Measurements from ENCODE around the gene PGM5. TPM values are rescaled to one million over a fixed set of nuclear protein-coding genes. Genes with fewer than 3 reads are reported as not detected.

Gene PGM5
- total and polyA plus RNA-seq, 2 experiments from 2014 or later, result not detected

DNA sequence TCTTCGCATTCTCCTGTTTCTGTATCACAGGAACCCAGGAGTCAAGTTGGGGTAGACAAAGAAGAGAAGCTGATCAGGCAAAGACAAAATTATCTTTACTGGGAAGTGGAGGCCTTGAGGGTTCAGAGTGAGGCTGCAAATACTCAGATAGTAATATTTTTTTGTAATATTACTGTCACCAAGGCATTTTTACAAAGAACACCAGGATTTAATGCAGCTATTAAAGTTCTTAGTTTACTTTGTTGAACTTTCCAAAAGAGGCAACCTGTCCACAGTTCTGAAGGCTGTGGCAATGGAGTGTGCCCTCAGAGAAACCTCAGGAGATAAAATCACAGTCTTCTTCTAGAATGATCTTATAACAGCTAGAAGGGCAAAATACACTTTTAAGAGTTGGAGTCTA is 74.9 kb downstream of the PGM5 start:
- H3K36me3 ChIP-seq (ENCODE audit: insufficient read depth), result no peaks in the 10 kb centered on the region
- H3K36me3 Mint-ChIP-seq (ENCODE audit: low read depth), result no peaks in the 10 kb centered on the region
- H3K4me1 ChIP-seq (ENCODE audit: insufficient read depth), result no peaks in the 10 kb centered on the region
- no peak overlapping the region for H3K4me2 ChIP-seq
- H3K9me3 Mint-ChIP-seq, result no peaks in the 10 kb centered on the region
- no peaks in the 10 kb centered on the region for H3K79me2 ChIP-seq (replicated peaks; ENCODE audit: insufficient read depth)
- ATAC-seq, result no peak
- peak overlapping the region; percentile 6; the same call in 1 of the 2 replicates for H2AFZ ChIP-seq
- no peaks in the 10 kb centered on the region for H3F3A ChIP-seq (replicated peaks; ENCODE audit: low read depth)
- no peak overlapping the region for H3K27ac Mint-ChIP-seq
- H3K4me3 Mint-ChIP-seq, result no peak overlapping the region
- H3K27ac ChIP-seq (ENCODE audit: low read depth), result no peak overlapping the region
- no peak for DNase-seq (ENCODE audit: low spot score)
- H3K27me3 ChIP-seq (ENCODE audit: insufficient read depth), result no peaks in the 10 kb centered on the region
- no peak overlapping the region for H3K4me3 ChIP-seq
- TF ChIP-seq ETS1 (IDR thresholded peaks at IDR 0.05), result no peak
- no peak for TF ChIP-seq ZNF331 (CRISPR knock-in tag; IDR thresholded peaks at IDR 0.05; ENCODE audit: low read depth)
- TF ChIP-seq NANOG (IDR thresholded peaks at IDR 0.05; ENCODE audit: borderline replicate concordance), result no peak
- no peak for TF ChIP-seq REST (IDR thresholded peaks at IDR 0.05; ENCODE audit: unreplicated experiment)
- no peak for TF ChIP-seq EZH2phosphoT487 (IDR thresholded peaks at IDR 0.05; ENCODE audit: unreplicated experiment)
- no peak for TF ChIP-seq ZNF462 (CRISPR knock-in tag; IDR thresholded peaks at IDR 0.05)
- no peak for TF ChIP-seq ZNF114 (CRISPR knock-in tag; IDR thresholded peaks at IDR 0.05)
- TF ChIP-seq STAT1 (IDR thresholded peaks at IDR 0.05; ENCODE audit: unreplicated experiment), result no peak
- no peak for TF ChIP-seq POLR2AphosphoS5 (IDR thresholded peaks at IDR 0.05; ENCODE audit: low read depth)
- TF ChIP-seq EZH2 (IDR thresholded peaks at IDR 0.05; ENCODE audit: low read depth, unreplicated experiment), result no peak
- TF ChIP-seq JUNB (IDR thresholded peaks at IDR 0.05; ENCODE audit: unreplicated experiment), result no peak
- TF ChIP-seq, protein P1, sequence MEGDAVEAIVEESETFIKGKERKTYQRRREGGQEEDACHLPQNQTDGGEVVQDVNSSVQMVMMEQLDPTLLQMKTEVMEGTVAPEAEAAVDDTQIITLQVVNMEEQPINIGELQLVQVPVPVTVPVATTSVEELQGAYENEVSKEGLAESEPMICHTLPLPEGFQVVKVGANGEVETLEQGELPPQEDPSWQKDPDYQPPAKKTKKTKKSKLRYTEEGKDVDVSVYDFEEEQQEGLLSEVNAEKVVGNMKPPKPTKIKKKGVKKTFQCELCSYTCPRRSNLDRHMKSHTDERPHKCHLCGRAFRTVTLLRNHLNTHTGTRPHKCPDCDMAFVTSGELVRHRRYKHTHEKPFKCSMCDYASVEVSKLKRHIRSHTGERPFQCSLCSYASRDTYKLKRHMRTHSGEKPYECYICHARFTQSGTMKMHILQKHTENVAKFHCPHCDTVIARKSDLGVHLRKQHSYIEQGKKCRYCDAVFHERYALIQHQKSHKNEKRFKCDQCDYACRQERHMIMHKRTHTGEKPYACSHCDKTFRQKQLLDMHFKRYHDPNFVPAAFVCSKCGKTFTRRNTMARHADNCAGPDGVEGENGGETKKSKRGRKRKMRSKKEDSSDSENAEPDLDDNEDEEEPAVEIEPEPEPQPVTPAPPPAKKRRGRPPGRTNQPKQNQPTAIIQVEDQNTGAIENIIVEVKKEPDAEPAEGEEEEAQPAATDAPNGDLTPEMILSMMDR (conservative IDR thresholded peaks at IDR 0.05; ENCODE audit: low read depth in 2 of 2), result no peak
- no peak for TF ChIP-seq CREB1 (CRISPR knock-in tag; IDR thresholded peaks at IDR 0.05; ENCODE audit: low read depth)
- H4K20me1 ChIP-seq (replicated peaks; ENCODE audit: insufficient read depth), result no peaks in the 10 kb centered on the region
- no peaks in the 10 kb centered on the region for H3K4me1 Mint-ChIP-seq
- H3K27me3 Mint-ChIP-seq (ENCODE audit: insufficient read depth, low read depth, poor library complexity), result no peaks in the 10 kb centered on the region
- H3K9me2 ChIP-seq (ENCODE audit: insufficient read depth), result no peaks in the 10 kb centered on the region

Measured in GM23338 (cell line).